IMR-90 (cell line): ENCODE measurements around the gene NADK.
"Not testable (repeated sequence)": the region's sequence is repeated elsewhere in the genome, so short reads cannot be mapped to it uniquely, and the experiment has no call there.

Experiments
- BHLHE40 ChIP-seq: fragments of 150-350 bp; IDR thresholded peaks from 2 replicates; pipeline ENCODE4 v1.6.1; 2016; ENCODE audit warnings: mild to moderate bottlenecking, low read depth, low read length
- CHD1 ChIP-seq: IDR thresholded peaks from 2 replicates; pipeline ENCODE4 v1.6.1; 2012; ENCODE audit warnings: low read depth, low read length, improper control_type of control experiment
- CTCF ChIP-seq: conservative IDR thresholded peaks from 2 replicates; pipeline ENCODE4 v1.5.1; 2012; ENCODE audit warnings: mild to moderate bottlenecking, low read depth, low read length, improper control_type of control experiment
- FOS ChIP-seq: fragments of 150-350 bp; IDR thresholded peaks from 2 replicates; pipeline ENCODE4 v1.6.1; 2016; ENCODE audit warnings: low read depth, low read length
- MAFK ChIP-seq: IDR thresholded peaks from 2 replicates; pipeline ENCODE4 v1.6.1; 2012; ENCODE audit warnings: low read depth, low read length, improper control_type of control experiment
- MAZ ChIP-seq: IDR thresholded peaks from 2 replicates; pipeline ENCODE4 v1.6.1; 2012; ENCODE audit warnings: low read depth, mild to moderate bottlenecking, low read length, improper control_type of control experiment, moderate library complexity, borderline replicate concordance
- MXI1 ChIP-seq: IDR thresholded peaks from 2 replicates; pipeline ENCODE4 v1.6.1; 2012; ENCODE audit warnings: low read depth, mild to moderate bottlenecking, low read length, moderate library complexity, borderline replicate concordance
- POLR2A ChIP-seq: IDR thresholded peaks from 2 replicates; pipeline ENCODE4 v1.6.1; 2012; ENCODE audit warnings: mild to moderate bottlenecking, low read depth, low read length
- RCOR1 ChIP-seq: IDR thresholded peaks from 2 replicates; pipeline ENCODE4 v1.6.1; 2012; ENCODE audit warnings: mild to moderate bottlenecking, low read length, improper control_type of control experiment; ENCODE audit not compliant: insufficient replicate concordance
- RFX5 ChIP-seq: IDR thresholded peaks from 2 replicates; pipeline ENCODE4 v1.8.0; 2012; ENCODE audit warnings: low read depth, mild to moderate bottlenecking, low read length, moderate library complexity
- SMC3 ChIP-seq: fragments of 150-350 bp; IDR thresholded peaks from 2 replicates; pipeline ENCODE4 v1.6.1; 2016; ENCODE audit warnings: low read depth, mild to moderate bottlenecking, antibody characterized with exemption, low read length, moderate library complexity
- TF ChIP-seq, protein P1 (sequence below): fragments of 150-350 bp; IDR thresholded peaks from 2 replicates; pipeline ENCODE4 v1.6.1; 2017; ENCODE audit warnings: mild to moderate bottlenecking, antibody characterized with exemption, low read length, low read depth
- TF ChIP-seq, protein P2 (sequence below): fragments of 150-350 bp; IDR thresholded peaks from 2 replicates; pipeline ENCODE4 v1.6.1; 2016; ENCODE audit warnings: low read depth, mild to moderate bottlenecking, low read length, moderate library complexity, borderline replicate concordance

DNA sequence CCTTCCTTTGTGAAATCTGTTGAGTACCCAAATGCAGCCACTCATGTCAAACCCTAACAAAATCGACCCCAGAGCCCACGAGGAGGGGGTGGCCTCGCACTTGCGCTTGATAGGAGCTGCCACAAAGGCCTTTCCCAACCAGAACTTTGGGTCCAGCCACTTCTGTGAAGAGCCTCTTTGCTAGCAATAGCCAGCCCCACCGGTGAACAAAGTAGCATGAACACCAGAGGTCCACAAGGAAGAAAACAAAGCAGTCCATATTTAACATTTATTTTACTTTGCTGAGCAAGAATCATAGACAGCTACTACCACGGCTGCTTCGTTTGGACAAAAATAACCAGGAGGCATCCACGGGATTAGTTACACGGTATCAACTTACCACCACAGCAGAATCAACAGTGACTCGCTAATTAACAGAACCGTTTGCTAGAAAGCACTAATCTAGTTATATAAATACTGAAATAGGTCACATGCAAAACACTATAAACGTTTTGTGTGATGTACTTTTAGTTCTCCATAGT lies 51.1 kb downstream of the NADK start:
- TF ChIP-seq POLR2A, SMC3, CHD1, CTCF, FOS, RFX5, MAZ, MXI1, BHLHE40, MAFK, RCOR1: not testable (repeated sequence)
- TF ChIP-seq, protein P1, sequence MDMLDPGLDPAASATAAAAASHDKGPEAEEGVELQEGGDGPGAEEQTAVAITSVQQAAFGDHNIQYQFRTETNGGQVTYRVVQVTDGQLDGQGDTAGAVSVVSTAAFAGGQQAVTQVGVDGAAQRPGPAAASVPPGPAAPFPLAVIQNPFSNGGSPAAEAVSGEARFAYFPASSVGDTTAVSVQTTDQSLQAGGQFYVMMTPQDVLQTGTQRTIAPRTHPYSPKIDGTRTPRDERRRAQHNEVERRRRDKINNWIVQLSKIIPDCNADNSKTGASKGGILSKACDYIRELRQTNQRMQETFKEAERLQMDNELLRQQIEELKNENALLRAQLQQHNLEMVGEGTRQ: not testable (repeated sequence)
- TF ChIP-seq, protein P2, sequence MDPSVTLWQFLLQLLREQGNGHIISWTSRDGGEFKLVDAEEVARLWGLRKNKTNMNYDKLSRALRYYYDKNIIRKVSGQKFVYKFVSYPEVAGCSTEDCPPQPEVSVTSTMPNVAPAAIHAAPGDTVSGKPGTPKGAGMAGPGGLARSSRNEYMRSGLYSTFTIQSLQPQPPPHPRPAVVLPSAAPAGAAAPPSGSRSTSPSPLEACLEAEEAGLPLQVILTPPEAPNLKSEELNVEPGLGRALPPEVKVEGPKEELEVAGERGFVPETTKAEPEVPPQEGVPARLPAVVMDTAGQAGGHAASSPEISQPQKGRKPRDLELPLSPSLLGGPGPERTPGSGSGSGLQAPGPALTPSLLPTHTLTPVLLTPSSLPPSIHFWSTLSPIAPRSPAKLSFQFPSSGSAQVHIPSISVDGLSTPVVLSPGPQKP: not testable (repeated sequence)
